Activated effector memory CD4-positive, alpha-beta T cell treated with anti-CD3 and anti-CD28 coated beads, Interleukin-2, amount 50 U/mL, for 16 hours (primary cell): ENCODE measurements around the gene MUSTN1.

ENCODE experiments used
- DNase-seq: peaks from one replicate; pipeline ENCODE4 v3.0.0-alpha.2; 2020

MUSTN1 gene

GRCh38 chr3:52830535-52831258 lies 4.1 kb downstream of the MUSTN1 start, which contains the start of gene ITIH4:
TSS of gene ITIH4 (minus strand) at chr3:52830672. CDS start at chr3:52830642, 30 bp downstream.
- no peak for DNase-seq

- no peak for DNase-seq
Measured at GRCh38 chr3:52829906-52830463, 4.8 kb downstream of the MUSTN1 start.

GRCh38 chr3:52829482-52829881 lies 5.3 kb downstream of the MUSTN1 start:
- DNase-seq: no peak

DNA sequence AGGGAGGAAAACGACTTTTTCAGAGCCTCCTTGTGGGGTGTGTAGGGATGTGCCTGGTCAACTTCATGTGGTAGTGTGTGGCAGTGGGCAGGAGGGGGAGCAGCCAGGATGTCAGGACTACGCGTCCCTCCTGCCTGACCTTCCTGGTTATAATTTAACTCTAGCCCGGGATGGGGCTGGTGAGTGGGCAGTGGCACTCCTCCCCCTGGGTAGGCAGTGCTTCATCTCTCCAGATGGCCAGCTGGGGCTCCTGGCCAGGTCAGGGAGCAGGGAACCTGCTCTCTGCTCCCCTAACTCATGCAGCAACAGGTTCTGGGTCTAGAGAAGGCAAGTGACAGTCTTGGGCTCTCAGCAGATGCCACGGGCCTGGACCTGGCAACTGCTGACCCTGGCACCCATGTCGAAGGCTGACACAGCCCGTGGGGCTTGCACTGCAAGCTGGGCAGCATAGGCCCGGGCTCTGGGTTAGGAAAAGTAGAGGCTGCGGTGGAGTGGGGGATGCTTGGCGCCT lies 6.9 kb downstream of the MUSTN1 start:
- DNase-seq: no peak

DNA sequence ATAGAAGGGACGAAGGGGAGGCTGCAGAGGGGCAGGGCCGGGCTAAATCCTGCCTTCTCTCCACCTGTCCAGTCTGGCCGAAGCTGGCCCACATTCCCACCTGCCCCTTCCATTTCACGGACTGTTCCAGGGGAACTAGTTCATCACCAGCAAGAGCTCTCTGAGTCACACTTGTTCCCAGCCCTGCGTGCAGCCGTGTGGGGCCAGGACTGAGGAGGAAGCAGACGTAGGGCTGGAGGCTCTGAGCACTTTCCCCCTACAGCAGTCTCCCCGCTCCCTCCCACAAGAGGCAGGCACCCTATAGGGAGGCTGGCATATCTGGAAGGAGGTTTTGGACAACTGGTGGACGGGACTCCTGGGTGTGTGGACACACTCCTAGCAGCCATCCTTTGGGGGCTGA lies 7.4 kb downstream of the MUSTN1 start:
- DNase-seq: no peak

- no peak for DNase-seq
Measured at GRCh38 chr3:52824037-52824436, 10.8 kb downstream of the MUSTN1 start.

DNA sequence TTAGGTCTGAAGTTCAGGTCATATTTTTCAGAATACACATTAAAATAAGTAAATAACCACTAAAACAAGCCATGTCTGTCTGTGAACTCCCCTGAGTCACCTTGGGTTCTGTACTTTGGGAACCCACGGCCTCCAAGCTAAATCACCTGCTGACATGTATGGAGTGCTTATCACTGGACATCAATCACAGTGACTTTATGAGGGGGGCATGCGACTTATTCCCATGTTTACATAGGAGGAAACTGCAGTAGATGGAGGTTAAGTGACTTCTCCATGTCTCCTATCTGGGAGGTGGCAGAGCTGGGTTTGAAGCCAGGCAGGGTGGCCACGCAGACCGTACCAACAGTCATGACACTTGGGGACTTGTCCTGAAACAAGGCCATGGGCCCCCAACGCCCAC lies 12.5 kb downstream of the MUSTN1 start:
- no peak for DNase-seq

DNA sequence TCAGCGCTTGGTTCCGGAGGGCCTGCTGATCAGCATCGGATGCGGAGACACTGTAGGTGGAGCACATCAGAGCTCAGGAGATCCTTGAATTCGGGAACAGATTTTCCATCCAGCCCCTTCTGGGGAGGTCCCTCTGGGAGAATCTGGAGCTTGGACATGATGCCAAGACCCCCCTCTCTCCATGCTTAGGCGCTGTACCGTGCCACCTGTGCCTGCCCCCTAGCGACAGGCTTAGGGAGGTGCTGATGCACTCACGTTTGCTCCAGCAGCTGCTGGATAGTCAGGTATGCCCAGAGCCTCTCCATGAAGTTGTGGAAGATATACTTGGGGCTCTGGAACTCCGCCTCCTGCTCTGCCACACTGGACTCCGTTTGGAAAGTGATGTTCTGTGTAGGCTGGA lies 14.1 kb downstream of the MUSTN1 start:
- DNase-seq: no peak

- no peak for DNase-seq
Measured at GRCh38 chr3:52819936-52820335, 14.9 kb downstream of the MUSTN1 start.

GRCh38 chr3:52817860-52818259 lies 17.0 kb downstream of the MUSTN1 start:
- DNase-seq: no peak

GRCh38 chr3:52817221-52817620 lies 17.6 kb downstream of the MUSTN1 start:
- no peak for DNase-seq

GRCh38 chr3:52816654-52817053 lies 18.2 kb downstream of the MUSTN1 start:
- DNase-seq: no peak

DNA sequence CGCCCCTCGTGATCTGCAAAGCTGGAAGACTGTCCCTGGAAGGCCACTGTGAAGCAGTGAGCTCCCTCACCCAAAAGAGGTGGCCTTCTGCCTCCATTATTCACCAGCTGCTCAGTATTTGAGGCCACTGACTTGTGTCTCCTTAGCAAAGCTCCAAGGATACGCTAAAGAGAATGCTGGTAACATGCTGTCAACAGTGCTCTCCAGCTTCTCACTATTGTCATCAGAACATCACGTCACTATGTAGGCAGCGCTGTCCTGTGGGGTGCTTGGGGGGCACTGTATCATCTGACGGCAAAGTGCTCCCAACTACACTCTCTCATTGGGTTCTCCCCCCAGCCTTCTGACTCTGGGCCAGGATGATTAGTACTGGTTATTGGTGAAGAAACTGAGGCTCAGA lies 18.6 kb downstream of the MUSTN1 start:
- DNase-seq: no peak

DNA sequence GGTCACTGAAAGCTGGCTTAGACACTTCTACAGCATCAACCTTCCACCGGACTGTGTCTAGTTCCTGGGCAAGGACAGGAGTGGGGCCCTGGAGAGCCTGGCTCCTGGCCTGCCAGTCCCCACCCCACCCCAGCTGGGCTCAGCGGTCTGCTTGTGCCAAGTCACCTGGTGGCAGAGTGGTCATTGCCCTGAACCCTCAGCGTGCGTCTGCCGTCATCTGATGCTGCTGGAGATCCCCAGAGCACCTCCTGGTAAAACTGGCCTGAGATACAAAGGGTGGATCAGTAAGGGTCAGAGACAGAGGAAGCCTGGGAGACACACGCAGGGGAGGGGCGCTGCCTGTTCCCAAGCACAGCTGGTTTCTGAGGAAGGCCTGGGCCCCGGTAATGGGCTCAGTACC lies 21.0 kb downstream of the MUSTN1 start:
- DNase-seq: no peak

DNA sequence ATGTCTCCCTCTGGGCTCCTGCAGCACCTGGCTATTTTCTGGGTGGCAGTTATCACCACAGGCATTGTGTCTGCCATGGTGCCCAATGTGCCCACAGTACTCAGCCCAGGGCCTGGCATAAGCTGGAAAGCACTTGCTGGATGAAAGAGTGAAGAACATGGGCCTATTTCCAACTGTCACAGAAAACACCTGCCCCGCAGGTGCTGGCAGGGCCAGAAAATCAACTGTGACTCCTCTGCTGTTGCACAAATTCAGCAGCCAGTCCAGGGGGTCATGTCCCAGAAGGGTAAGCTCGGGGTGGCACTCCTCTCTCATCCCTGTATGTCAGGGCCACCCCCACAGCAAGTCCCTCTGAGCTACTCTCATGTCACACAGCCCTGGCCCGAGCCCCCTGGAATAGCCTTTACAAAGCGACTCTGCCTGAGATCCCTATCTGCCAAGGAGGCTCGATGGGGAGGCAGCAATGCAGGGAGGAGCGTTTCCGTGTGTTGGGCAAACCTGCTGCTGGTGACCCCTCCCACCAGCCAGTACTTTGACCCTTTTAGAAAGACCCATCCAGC lies 23.3 kb downstream of the MUSTN1 start:
- no peak for DNase-seq

DNA sequence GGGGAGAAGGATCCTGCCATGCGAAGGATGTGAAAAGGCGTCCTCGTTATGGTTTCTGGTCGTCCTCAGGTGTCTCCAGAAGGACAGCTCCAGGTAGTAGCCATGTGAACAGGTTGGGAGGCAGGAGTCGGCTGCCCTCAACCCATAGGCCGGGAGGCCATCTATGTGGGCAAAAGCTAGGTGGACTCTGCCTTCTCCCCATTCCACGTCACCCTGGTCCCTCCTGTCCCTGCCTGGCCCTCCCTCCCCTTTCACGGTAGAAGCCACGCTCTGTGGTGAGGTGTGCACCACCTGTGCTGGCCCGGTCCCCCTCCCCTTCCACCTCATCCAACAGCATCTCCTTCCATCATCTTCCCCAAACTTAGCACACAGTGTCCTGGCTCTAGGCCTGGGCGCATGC lies 23.9 kb downstream of the MUSTN1 start:
- DNase-seq: no peak

DNA sequence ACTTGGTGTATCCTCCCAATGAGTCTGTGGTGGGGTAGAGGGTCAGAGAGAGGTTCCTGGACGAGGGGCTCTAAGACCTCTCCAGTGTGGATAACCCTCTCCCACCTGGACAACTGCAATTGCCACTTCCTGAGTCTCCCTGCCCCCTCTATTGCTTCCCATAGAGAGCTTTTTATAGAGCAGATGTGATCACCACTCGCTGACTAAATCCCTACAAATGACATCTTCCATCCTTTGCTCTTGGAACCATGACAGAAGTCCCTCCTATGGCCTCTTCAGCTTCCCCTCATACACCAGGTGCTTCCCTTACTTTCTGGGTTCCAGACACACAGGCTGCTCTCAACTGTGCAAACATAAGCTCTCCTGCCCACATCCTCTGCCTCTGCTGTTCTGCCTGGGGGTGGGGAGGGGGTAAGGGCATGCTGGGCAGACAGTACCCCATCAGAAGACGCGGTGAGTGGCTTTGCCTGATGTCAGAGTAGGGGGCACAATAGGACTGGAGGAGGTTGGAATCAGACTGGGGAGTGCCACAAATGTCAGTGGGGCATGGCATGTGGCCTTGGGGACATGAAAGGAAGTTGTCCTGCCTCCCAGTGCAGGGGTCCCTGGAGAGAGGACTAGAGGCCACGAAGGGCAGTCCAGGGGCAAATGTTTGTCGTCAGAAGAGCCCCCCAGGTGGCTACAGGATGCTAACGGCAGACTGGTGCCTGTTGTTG lies 25.0 kb downstream of the MUSTN1 start:
- DNase-seq: no peak

GRCh38 chr3:52809149-52809548 lies 25.7 kb downstream of the MUSTN1 start:
- DNase-seq: no peak

- DNase-seq: no peak
Measured at GRCh38 chr3:52805270-52806039, 29.4 kb downstream of the MUSTN1 start.

DNA sequence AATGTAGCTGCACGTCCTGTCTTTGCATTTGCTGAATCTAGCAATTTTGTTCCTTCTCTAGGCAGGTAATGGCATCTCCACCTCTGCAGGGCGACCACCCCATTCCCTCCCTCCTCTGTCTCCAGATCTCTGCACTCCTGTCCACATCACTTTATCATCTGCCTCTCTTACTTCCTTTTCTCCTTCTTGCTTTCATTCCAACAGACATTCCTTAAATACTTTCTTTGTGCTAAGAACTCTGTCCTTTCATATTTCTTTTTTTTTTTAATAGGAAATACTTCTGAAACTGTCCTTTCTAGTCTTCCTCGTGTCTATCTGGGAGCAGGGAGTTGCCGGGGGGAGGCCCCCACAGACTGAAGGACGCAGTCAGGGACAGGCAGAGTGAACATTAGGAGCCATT lies 33.0 kb downstream of the MUSTN1 start:
- no peak for DNase-seq

DNA sequence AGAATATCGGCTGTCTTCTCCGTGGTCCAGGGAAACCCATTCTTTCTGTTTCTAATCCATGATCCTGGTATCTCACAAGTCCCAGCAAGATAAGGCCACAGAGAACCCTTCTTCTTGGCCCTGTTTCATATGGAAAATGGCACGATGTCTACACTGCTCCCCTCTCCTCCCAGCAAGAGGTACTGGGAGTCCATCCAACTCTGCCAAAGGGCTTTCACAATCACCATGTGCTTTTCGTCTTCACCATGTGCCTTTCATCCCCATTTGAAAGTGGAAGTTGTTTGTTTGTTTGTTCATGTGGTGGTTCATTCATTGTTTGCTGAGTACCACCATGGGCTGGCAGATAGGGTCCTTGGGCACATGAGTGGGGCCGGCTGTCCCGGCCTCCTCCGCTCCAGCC lies 34.7 kb downstream of the MUSTN1 start:
- no peak for DNase-seq

- DNase-seq: no peak
Measured at GRCh38 chr3:52798978-52799476, 35.8 kb downstream of the MUSTN1 start.
